HepG2 (cell line): ENCODE results near the gene LRFN2. TPM values are rescaled to one million over a fixed set of nuclear protein-coding genes. Genes with fewer than 3 reads are reported as not detected.

Experiments used
- HCFC1 ChIP-seq: fragments of 150-350 bp; IDR thresholded peaks from 2 replicates; pipeline ENCODE4 v1.6.1; 2014; ENCODE audit warnings: low read depth, low read length
- HNRNPL ChIP-seq: fragments of 200-400 bp; formaldehyde crosslinking; IDR thresholded peaks from 2 replicates; pipeline ENCODE4 v1.6.1; 2017; ENCODE audit warnings: mild to moderate bottlenecking, low read depth, low read length
- MTA1 ChIP-seq: sonication (generic); formaldehyde crosslinking; IDR thresholded peaks from 2 replicates; pipeline ENCODE4 v1.4.0; 2020; ENCODE audit warnings: missing genetic modification reagents, mild to moderate bottlenecking, borderline replicate concordance
- SALL2 ChIP-seq: sonication (generic); formaldehyde crosslinking; IDR thresholded peaks from 2 replicates; pipeline ENCODE4 v1.8.1; 2023; ENCODE audit warnings: mild to moderate bottlenecking, missing genetic modification reagents, inconsistent platforms
- SKI ChIP-seq: fragments of 450-650 bp; IDR thresholded peaks from one replicate; pipeline ENCODE4 v1.6.1; 2018; ENCODE audit warnings: mild to moderate bottlenecking; ENCODE audit not compliant: partially characterized antibody
- SP4 ChIP-seq: sonication (generic); formaldehyde crosslinking; IDR thresholded peaks from 2 replicates; pipeline ENCODE4 v1.8.1; 2023; ENCODE audit warnings: mild to moderate bottlenecking, missing genetic modification reagents
- ZMAT5 ChIP-seq: sonication (generic); formaldehyde crosslinking; IDR thresholded peaks from 2 replicates; pipeline ENCODE4 v1.5.0; 2020; ENCODE audit warnings: mild to moderate bottlenecking, low read depth, missing genetic modification reagents, borderline replicate concordance
- ZMYM3 ChIP-seq: sonication (generic); formaldehyde crosslinking; IDR thresholded peaks from 2 replicates; pipeline ENCODE4 v1.5.1; 2020; ENCODE audit warnings: mild to moderate bottlenecking, missing genetic modification reagents
- ZNF318 ChIP-seq: sonication (generic); formaldehyde crosslinking; IDR thresholded peaks from 2 replicates; pipeline ENCODE4 v1.4.0; 2020; ENCODE audit warnings: mild to moderate bottlenecking, missing genetic modification reagents
- ZNF513 ChIP-seq: sonication (generic); formaldehyde crosslinking; conservative IDR thresholded peaks from 2 replicates; pipeline ENCODE4 v1.5.0; 2020; ENCODE audit warnings: missing genetic modification reagents
- ZNF883 ChIP-seq: sonication (generic); formaldehyde crosslinking; IDR thresholded peaks from 2 replicates; pipeline ENCODE4 v1.5.1; 2020; ENCODE audit warnings: mild to moderate bottlenecking, missing genetic modification reagents; ENCODE audit errors: not compliant biosample characterization
- ZSCAN12 ChIP-seq: sonication (generic); formaldehyde crosslinking; IDR thresholded peaks from 2 replicates; pipeline ENCODE4 v1.9.0; 2021; ENCODE audit warnings: mild to moderate bottlenecking, missing genetic modification reagents
- polyA plus RNA-seq, 8 experiments: library from polyadenylated mRNA; depleted of rRNA in 3 of 8; stranded (reverse) in 7 of 8; unstranded in 1 of 8; fragments of >200 nt; fragmentation: Illumina TruSeq in 4 of 8; extraction: Trizol in 4 of 8; gene quantifications; 2 replicates each; pipeline versions ENCODE4 v1.2.1 to v1.2.3, GENCODE V29; 2011 to 2016; ENCODE audit warnings: low read depth in 4 of 8, missing spikeins in 1 of 8, mixed read lengths in 1 of 8; ENCODE audit not compliant: insufficient read depth in 1 of 8
- total RNA-seq, 5 experiments: library from RNA; depleted of rRNA; stranded (reverse); fragments of >200 nt; fragmentation: Illumina TruSeq; extraction: Trizol; gene quantifications; 2 replicates each; pipeline ENCODE4 v1.2.3, GENCODE V29; 2016; ENCODE audit warnings: low read depth in 1 of 5
- TF ChIP-seq, protein P1 (sequence below): sonication (generic); formaldehyde crosslinking; IDR thresholded peaks from 2 replicates; pipeline ENCODE4 v1.8.0; 2023; ENCODE audit warnings: mild to moderate bottlenecking, missing genetic modification reagents
- TF ChIP-seq, protein P2 (sequence below): sonication (generic); formaldehyde crosslinking; IDR thresholded peaks from 2 replicates; pipeline ENCODE4 v1.9.0; 2021; ENCODE audit warnings: missing genetic modification reagents, mild to moderate bottlenecking, borderline replicate concordance

LRFN2 gene
- total and polyA plus RNA-seq, 2 of the 13 experiments (the other 11 are each of a cell fraction or from before 2014, with no cell fraction given), result not detected

- TF ChIP-seq HCFC1 (no peak), ZSCAN12 (CRISPR knock-in tag) (no peak), ZNF883 (CRISPR knock-in tag) (no peak), ZMYM3 (CRISPR knock-in tag) (no peak), HNRNPL (no peak), SALL2 (CRISPR knock-in tag) (no peak), MTA1 (CRISPR knock-in tag) (no peak), SKI (no peak), ZNF318 (CRISPR knock-in tag) (no peak), ZMAT5 (CRISPR knock-in tag) (no peak), SP4 (no peak), ZNF513 (CRISPR knock-in tag) (no peak)
- TF ChIP-seq, protein P1, sequence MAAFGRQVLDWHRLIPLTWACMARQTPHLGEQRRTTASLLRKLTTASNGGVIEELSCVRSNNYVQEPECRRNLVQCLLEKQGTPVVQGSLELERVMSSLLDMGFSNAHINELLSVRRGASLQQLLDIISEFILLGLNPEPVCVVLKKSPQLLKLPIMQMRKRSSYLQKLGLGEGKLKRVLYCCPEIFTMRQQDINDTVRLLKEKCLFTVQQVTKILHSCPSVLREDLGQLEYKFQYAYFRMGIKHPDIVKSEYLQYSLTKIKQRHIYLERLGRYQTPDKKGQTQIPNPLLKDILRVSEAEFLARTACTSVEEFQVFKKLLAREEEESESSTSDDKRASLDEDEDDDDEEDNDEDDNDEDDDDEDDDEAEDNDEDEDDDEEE (CRISPR knock-in tag), result no peak
- TF ChIP-seq, protein P2, sequence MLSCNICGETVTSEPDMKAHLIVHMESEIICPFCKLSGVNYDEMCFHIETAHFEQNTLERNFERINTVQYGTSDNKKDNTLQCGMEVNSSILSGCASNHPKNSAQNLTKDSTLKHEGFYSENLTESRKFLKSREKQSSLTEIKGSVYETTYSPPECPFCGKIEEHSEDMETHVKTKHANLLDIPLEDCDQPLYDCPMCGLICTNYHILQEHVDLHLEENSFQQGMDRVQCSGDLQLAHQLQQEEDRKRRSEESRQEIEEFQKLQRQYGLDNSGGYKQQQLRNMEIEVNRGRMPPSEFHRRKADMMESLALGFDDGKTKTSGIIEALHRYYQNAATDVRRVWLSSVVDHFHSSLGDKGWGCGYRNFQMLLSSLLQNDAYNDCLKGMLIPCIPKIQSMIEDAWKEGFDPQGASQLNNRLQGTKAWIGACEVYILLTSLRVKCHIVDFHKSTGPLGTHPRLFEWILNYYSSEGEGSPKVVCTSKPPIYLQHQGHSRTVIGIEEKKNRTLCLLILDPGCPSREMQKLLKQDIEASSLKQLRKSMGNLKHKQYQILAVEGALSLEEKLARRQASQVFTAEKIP (CRISPR knock-in tag), result no peak
- TF ChIP-seq, all 625 proteins: peak for 0
Measured at GRCh38 chr6:40540790-40541189, 46.4 kb downstream of the LRFN2 start (continued).
